ENCODE results near the gene CDSN. TPM values are rescaled to one million over a fixed set of nuclear protein-coding genes. Genes with fewer than 3 reads are reported as not detected.

Gene CDSN
- total and polyA plus RNA-seq, 2 of the 8 experiments (the other 6 are each of a cell fraction or from before 2014, with no cell fraction given): not detected

GRCh38 chr6:31158863-31159855 is 38.9 kb upstream of the CDSN start (continued):
- TF ChIP-seq ATF2 (IDR thresholded peaks at IDR 0.05; ENCODE audit: low read length): no peak
- no peak for TF ChIP-seq SAP30 (IDR thresholded peaks at IDR 0.05; ENCODE audit: insufficient read depth, insufficient replicate concordance, low read length)
- TF ChIP-seq BACH1 (IDR thresholded peaks at IDR 0.05; ENCODE audit: low read length): no peak
- TF ChIP-seq JUN (IDR thresholded peaks at IDR 0.05; ENCODE audit: low read depth, low read length): no peak
- TF ChIP-seq CBX5 (IDR thresholded peaks at IDR 0.05; ENCODE audit: low read depth, low read length): no peak
- no peak for TF ChIP-seq FOSL1 (IDR thresholded peaks at IDR 0.05; ENCODE audit: insufficient read depth, low read depth, low read length)
- peak; percentile 10 for TF ChIP-seq ASH2L (IDR thresholded peaks at IDR 0.05; ENCODE audit: low read length)
- no peak for TF ChIP-seq TEAD4 (IDR thresholded peaks at IDR 0.05; ENCODE audit: low read depth, low read length)
- TF ChIP-seq RAD21 (IDR thresholded peaks at IDR 0.05 in 1 of 2, conservative IDR thresholded peaks at IDR 0.05 in 1 of 2; ENCODE audit: low read depth in 2 of 2, low read length in 2 of 2): peak; percentile 18 to 26; a peak in 1 of 4 replicates
- TF ChIP-seq POLR2AphosphoS5 (IDR thresholded peaks at IDR 0.05; ENCODE audit: low read depth, low read length): peak; percentile 63; the same call in 1 of the 2 replicates
- no peak for TF ChIP-seq SUZ12 (IDR thresholded peaks at IDR 0.05; ENCODE audit: low read length)
- TF ChIP-seq KDM4A (IDR thresholded peaks at IDR 0.05; ENCODE audit: low read depth, low read length, severe bottlenecking): peak; percentile 5
- TF ChIP-seq CTCF (IDR thresholded peaks at IDR 0.05; ENCODE audit: control extremely low read depth in 1 of 3, insufficient read depth in 1 of 3, low read depth in 1 of 3, low read length in 3 of 3): peak; percentile 12 to 42 (median 41); a peak in 2 of 4 replicates
- peak in 1 of 2 experiments; percentile 51; a peak in 1 of 3 replicates for TF ChIP-seq POLR2A (IDR thresholded peaks at IDR 0.05; ENCODE audit: control extremely low read depth in 1 of 2, low read depth in 2 of 2, low read length in 2 of 2)
- TF ChIP-seq SIX5 (IDR thresholded peaks at IDR 0.05; ENCODE audit: low read depth, low read length): no peak
- TF ChIP-seq JUND (IDR thresholded peaks at IDR 0.05; ENCODE audit: low read length): no peak

All from H1 (cell line).